ENCODE data around the gene TULP4. TPM values are rescaled to one million over a fixed set of nuclear protein-coding genes. Genes with fewer than 3 reads are reported as not detected.

Gene TULP4
- total and polyA plus RNA-seq, 4 experiments from 2014 or later, result 14.8 to 94.1 (median 63.6) TPM

- H3K27me3 Mint-ChIP-seq, result peaks cover 4 to 7% of the 10 kb centered on the region in 2 donors
- H3K4me3 ChIP-seq (ENCODE audit: low read length in 2 of 2), result no peak overlapping the region
- POLR2A ChIA-PET (ENCODE audit: partially characterized antibody), result no interaction called here
- H3K4me3 Mint-ChIP-seq, result peak overlapping the region in 1 of 8 donors; percentile 4
- no peak overlapping the region for H3K27ac ChIP-seq (ENCODE audit: low read depth, low read length)
- no peaks in the 10 kb centered on the region for H3K36me3 Mint-ChIP-seq
- H3K9me3 Mint-ChIP-seq, result peaks cover 0 to 2% (median 0%) of the 10 kb centered on the region in 8 donors
- no peak overlapping the region for H3K27ac Mint-ChIP-seq
- no peaks in the 10 kb centered on the region for H3K27me3 ChIP-seq (ENCODE audit: insufficient read depth, low read length)
- peaks cover 11% of the 10 kb centered on the region for H3K4me1 ChIP-seq (ENCODE audit: insufficient read depth, low read length)
- CTCF ChIA-PET (ENCODE audit: partially characterized antibody), result no interaction called here
- no peaks in the 10 kb centered on the region for H3K36me3 ChIP-seq (ENCODE audit: insufficient read depth, low read length)
- no peak for DNase-seq
- no peaks in the 10 kb centered on the region for H3K9me3 ChIP-seq (ENCODE audit: control insufficient read depth in 1 of 2, low read length in 2 of 2)
- intact Hi-C loops (cut with micrococcal nuclease), result no loop called here
- peaks cover 0 to 5% (median 3%) of the 10 kb centered on the region in 4 donors for H3K4me1 Mint-ChIP-seq
Observed at GRCh38 chr6:158539881-158540280, 227.6 kb downstream of the TULP4 start.

- Histone ChIP-seq H3K36me3 (ENCODE audit: insufficient read depth, low read length) (no peaks in the 10 kb centered on the region), H3K27me3 (ENCODE audit: insufficient read depth, low read length) (no peaks in the 10 kb centered on the region), H3K4me1 (ENCODE audit: insufficient read depth, low read length) (no peaks in the 10 kb centered on the region), H3K9me3 (ENCODE audit: control insufficient read depth in 1 of 2, low read length in 2 of 2) (no peaks in the 10 kb centered on the region), H3K4me3 (ENCODE audit: low read length in 2 of 2) (no peak overlapping the region), H3K27ac (ENCODE audit: low read depth, low read length) (no peak overlapping the region)
- Mint-ChIP-seq H3K9me3 (peaks cover 0 to 1% (median 0%) of the 10 kb centered on the region in 8 donors), H3K36me3 (no peaks in the 10 kb centered on the region), H3K27ac (no peak overlapping the region), H3K27me3 (peaks cover 0 to 1% of the 10 kb centered on the region in 2 donors), H3K4me1 (no peaks in the 10 kb centered on the region), H3K4me3 (no peak overlapping the region)
- ChIA-PET CTCF (ENCODE audit: partially characterized antibody) (no interaction called here), POLR2A (ENCODE audit: partially characterized antibody) (interaction anchor here (1.5 kb wide), 1 partner anchor 16 kb away, joined by 4 read pairs; the partner anchor contains the start of gene TMEM181)
- intact Hi-C loops (cut with micrococcal nuclease), result no loop called here
- no peak for DNase-seq
Observed at GRCh38 chr6:158543606-158544185, 231.4 kb downstream of the TULP4 start.

GRCh38 chr6:158544428-158544827, 232.2 kb downstream of the TULP4 start:
- no peaks in the 10 kb centered on the region for H3K9me3 ChIP-seq (ENCODE audit: control insufficient read depth in 1 of 2, low read length in 2 of 2)
- peak overlapping the region in 1 of 7 donors; percentile 61 for H3K27ac Mint-ChIP-seq
- DNase-seq, result no peak
- no peaks in the 10 kb centered on the region for H3K36me3 ChIP-seq (ENCODE audit: insufficient read depth, low read length)
- POLR2A ChIA-PET (ENCODE audit: partially characterized antibody), result interaction anchor here (1.5 kb wide), 1 partner anchor 15 kb away, joined by 4 read pairs; the partner anchor contains the start of gene TMEM181
- intact Hi-C loops (cut with micrococcal nuclease), result no loop called here
- H3K4me1 ChIP-seq (ENCODE audit: insufficient read depth, low read length), result no peaks in the 10 kb centered on the region
- CTCF ChIA-PET (ENCODE audit: partially characterized antibody), result no interaction called here
- no peaks in the 10 kb centered on the region for H3K36me3 Mint-ChIP-seq
- H3K27ac ChIP-seq (ENCODE audit: low read depth, low read length), result no peak overlapping the region
- peaks cover 0 to under 1% of the 10 kb centered on the region in 2 donors for H3K27me3 Mint-ChIP-seq
- H3K9me3 Mint-ChIP-seq, result peaks cover 0 to 1% (median 0%) of the 10 kb centered on the region in 8 donors
- H3K4me1 Mint-ChIP-seq, result no peaks in the 10 kb centered on the region
- H3K27me3 ChIP-seq (ENCODE audit: insufficient read depth, low read length), result no peaks in the 10 kb centered on the region
- no peak overlapping the region for H3K4me3 Mint-ChIP-seq
- no peak overlapping the region for H3K4me3 ChIP-seq (ENCODE audit: low read length in 2 of 2)

GRCh38 chr6:158545043-158545966, 233.0 kb downstream of the TULP4 start:
- POLR2A ChIA-PET (ENCODE audit: partially characterized antibody), result no interaction called here
- Histone ChIP-seq H3K4me1 (ENCODE audit: insufficient read depth, low read length) (no peaks in the 10 kb centered on the region), H3K36me3 (ENCODE audit: insufficient read depth, low read length) (no peaks in the 10 kb centered on the region), H3K27me3 (ENCODE audit: insufficient read depth, low read length) (no peaks in the 10 kb centered on the region), H3K27ac (ENCODE audit: low read depth, low read length) (no peak overlapping the region), H3K4me3 (ENCODE audit: low read length in 2 of 2) (no peak overlapping the region), H3K9me3 (ENCODE audit: control insufficient read depth in 1 of 2, low read length in 2 of 2) (no peaks in the 10 kb centered on the region)
- DNase-seq, result no peak
- intact Hi-C loops (cut with micrococcal nuclease), result no loop called here
- peaks cover 0 to 1% (median 0%) of the 10 kb centered on the region in 8 donors for H3K9me3 Mint-ChIP-seq
- peaks cover 0 to 1% of the 10 kb centered on the region in 2 donors for H3K27me3 Mint-ChIP-seq
- CTCF ChIA-PET (ENCODE audit: partially characterized antibody), result no interaction called here
- H3K36me3 Mint-ChIP-seq, result no peaks in the 10 kb centered on the region
- peak overlapping the region in 1 of 7 donors; percentile 57 for H3K27ac Mint-ChIP-seq
- H3K4me3 Mint-ChIP-seq, result no peak overlapping the region
- no peaks in the 10 kb centered on the region for H3K4me1 Mint-ChIP-seq

- H3K36me3 Mint-ChIP-seq, result no peaks in the 10 kb centered on the region
- no peaks in the 10 kb centered on the region for H3K4me1 Mint-ChIP-seq
- H3K4me3 Mint-ChIP-seq, result no peak overlapping the region
- intact Hi-C loops (cut with micrococcal nuclease), result no loop called here
- ChIA-PET POLR2A (ENCODE audit: partially characterized antibody) (no interaction called here), CTCF (ENCODE audit: partially characterized antibody) (interaction anchor here (1.2 kb wide), 1 partner anchor 95 kb away, joined by 3 read pairs; no protein-coding TSS in a partner anchor)
- H3K9me3 ChIP-seq (ENCODE audit: control insufficient read depth in 1 of 2, low read length in 2 of 2), result no peaks in the 10 kb centered on the region
- H3K36me3 ChIP-seq (ENCODE audit: insufficient read depth, low read length), result no peaks in the 10 kb centered on the region
- H3K4me3 ChIP-seq (ENCODE audit: low read length in 2 of 2), result no peak overlapping the region
- H3K27me3 Mint-ChIP-seq, result peaks cover 0 to 3% of the 10 kb centered on the region in 2 donors
- H3K27ac ChIP-seq (ENCODE audit: low read depth, low read length), result no peak overlapping the region
- H3K9me3 Mint-ChIP-seq, result no peaks in the 10 kb centered on the region
- H3K27ac Mint-ChIP-seq, result no peak overlapping the region
- H3K27me3 ChIP-seq (ENCODE audit: insufficient read depth, low read length), result no peaks in the 10 kb centered on the region
- DNase-seq, result no peak
- H3K4me1 ChIP-seq (ENCODE audit: insufficient read depth, low read length), result no peaks in the 10 kb centered on the region
Observed at GRCh38 chr6:158548418-158549161, 236.3 kb downstream of the TULP4 start.

- intact Hi-C loops (cut with micrococcal nuclease), result no loop called here
- no peak overlapping the region for H3K27ac Mint-ChIP-seq
- peaks cover 0 to 4% (median 0%) of the 10 kb centered on the region in 4 donors for H3K4me1 Mint-ChIP-seq
- Histone ChIP-seq H3K36me3 (ENCODE audit: insufficient read depth, low read length) (no peaks in the 10 kb centered on the region), H3K27ac (ENCODE audit: low read depth, low read length) (no peak overlapping the region), H3K4me3 (ENCODE audit: low read length in 2 of 2) (no peak overlapping the region), H3K9me3 (ENCODE audit: control insufficient read depth in 1 of 2, low read length in 2 of 2) (no peaks in the 10 kb centered on the region), H3K27me3 (ENCODE audit: insufficient read depth, low read length) (no peaks in the 10 kb centered on the region), H3K4me1 (ENCODE audit: insufficient read depth, low read length) (no peaks in the 10 kb centered on the region)
- ChIA-PET CTCF (ENCODE audit: partially characterized antibody) (interaction anchor here (1.0 to 1.3 kb wide), 2 partner anchors 13 to 15 kb away, joined by 3 to 4 read pairs; no protein-coding TSS in a partner anchor), POLR2A (ENCODE audit: partially characterized antibody) (no interaction called here)
- no peaks in the 10 kb centered on the region for H3K9me3 Mint-ChIP-seq
- no peak for DNase-seq
- no peaks in the 10 kb centered on the region for H3K36me3 Mint-ChIP-seq
- peaks cover 0 to 3% of the 10 kb centered on the region in 2 donors for H3K27me3 Mint-ChIP-seq
- H3K4me3 Mint-ChIP-seq, result no peak overlapping the region
Observed at GRCh38 chr6:158552055-158552795, 240.0 kb downstream of the TULP4 start.

Data from CD4-positive, alpha-beta memory T cell (primary cell).